Effector memory CD8-positive, alpha-beta T cell (primary cell): ENCODE measurements around the gene IQSEC1.

Experiments used
- ATAC-seq: fragments of 150-1000 bp; cut with Tn5 transposase; replicated peaks from 2 replicates; pipeline ENCODE4 v1.10.0; 2021; ENCODE audit warnings: mild to moderate bottlenecking, moderate library complexity
- DNase-seq, 3 experiments: peaks; one replicate each; pipeline ENCODE4 v3.0.0; 2021
- H3K27ac Mint-ChIP-seq, 2 donors: one replicate each; pipeline ENCODE4 v1.8.0; 2022; ENCODE audit warnings: mild to moderate bottlenecking in 2 of 2, mixed read lengths in 2 of 2, moderate library complexity in 2 of 2
- H3K27me3 Mint-ChIP-seq, 2 donors: one replicate each; pipeline ENCODE4 v1.8.0; 2022; ENCODE audit warnings: mixed read lengths in 2 of 2
- H3K36me3 Mint-ChIP-seq: one replicate; pipeline ENCODE4 v1.8.0; 2022; ENCODE audit warnings: mild to moderate bottlenecking, moderate library complexity, mixed read lengths; ENCODE audit not compliant: insufficient read depth
- H3K4me1 Mint-ChIP-seq, 2 donors: one replicate each; pipeline ENCODE4 v1.8.0; 2022; ENCODE audit warnings: low read depth in 2 of 2, mixed read lengths in 2 of 2
- H3K4me3 Mint-ChIP-seq, 2 donors: one replicate each; pipeline ENCODE4 v1.8.0; 2022; ENCODE audit warnings: mild to moderate bottlenecking in 2 of 2, mixed read lengths in 2 of 2, moderate library complexity in 2 of 2
- H3K9me3 Mint-ChIP-seq, 2 donors: one replicate each; pipeline ENCODE4 v1.8.0; 2022; ENCODE audit warnings: mixed read lengths in 2 of 2
- total RNA-seq, 9 experiments: gene quantifications; one replicate each; lab custom pipeline; 2026; lab: John Stamatoyannopoulos, UW

The IQSEC1 gene
- 18.9 to 147 (median 58.9) reads per million in 9 experiments for total RNA-seq

GRCh38 chr3:13073326-13074005 lies at the start of gene IQSEC1:
TSS of gene IQSEC1 (minus strand) at chr3:13073429. CDS start at chr3:13073014, 415 bp downstream.
- ATAC-seq (peak; percentile 77), DNase-seq (peak; percentile 57 to 77 (median 75))
- Mint-ChIP-seq H3K36me3 (peaks cover 9% of the 10 kb centered on the region), H3K27me3 (peaks cover 7 to 17% of the 10 kb centered on the region in 2 donors), H3K4me1 (peaks cover 40 to 41% of the 10 kb centered on the region in 2 donors), H3K9me3 (no peaks in the 10 kb centered on the region), H3K4me3 (peak within 1 kb of the TSS; percentile 77 to 78), H3K27ac (peak within 1 kb of the TSS; percentile 83 to 93)

DNA sequence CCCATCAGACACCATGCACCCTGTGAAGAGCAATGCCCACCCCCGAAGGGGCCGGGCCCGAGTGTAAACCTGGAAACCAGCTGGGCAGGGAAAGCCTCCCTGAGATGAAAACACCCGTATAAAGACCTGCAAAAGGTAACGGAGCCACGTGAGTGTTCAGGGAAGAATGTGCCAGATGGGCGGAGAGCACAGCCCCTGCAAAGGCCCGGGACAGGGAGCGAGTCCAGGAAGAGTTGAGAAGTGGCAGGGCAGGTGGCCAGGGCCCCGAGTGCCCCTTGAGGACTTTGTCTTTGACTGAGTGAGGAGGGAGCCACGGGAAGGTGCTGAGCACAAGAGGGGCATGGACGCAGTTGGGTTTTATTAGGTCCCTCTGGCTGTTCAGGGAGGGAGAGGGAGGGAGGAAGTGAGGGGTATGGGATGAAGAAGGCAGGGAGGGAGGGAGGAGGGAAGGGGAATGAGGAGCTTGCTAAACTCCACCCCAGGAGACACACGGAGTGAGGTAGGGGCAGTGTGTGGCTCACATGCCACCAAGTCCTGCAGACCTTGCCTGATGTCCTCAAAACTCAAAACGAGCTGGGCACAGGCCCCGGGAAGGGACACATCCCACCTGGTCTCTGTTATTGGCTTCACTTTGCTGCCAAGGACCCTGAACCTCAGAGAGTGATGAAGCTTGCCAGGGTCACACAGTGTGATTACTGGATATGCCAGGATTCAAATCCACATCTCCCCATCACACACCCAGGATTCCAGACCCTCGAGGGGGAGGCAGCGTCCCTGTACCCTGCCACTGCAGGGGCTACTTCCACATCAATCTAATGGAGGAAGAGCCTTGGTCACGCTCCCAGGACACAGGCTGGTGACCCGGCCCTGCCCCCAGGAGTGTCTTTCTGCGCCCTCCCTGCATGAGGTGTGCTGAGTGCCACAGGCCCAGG lies 49.1 kb upstream of the IQSEC1 start:
- DNase-seq = no peak
- no peaks in the 10 kb centered on the region for H3K36me3 Mint-ChIP-seq
- peaks cover 0 to 1% of the 10 kb centered on the region in 2 donors for H3K4me1 Mint-ChIP-seq
- H3K9me3 Mint-ChIP-seq = no peaks in the 10 kb centered on the region
- no peak for ATAC-seq
- peak overlapping the region in 1 of 2 donors; percentile 65 for H3K27ac Mint-ChIP-seq
- no peak overlapping the region for H3K4me3 Mint-ChIP-seq
- peaks cover 14 to 21% of the 10 kb centered on the region in 2 donors for H3K27me3 Mint-ChIP-seq

GRCh38 chr3:13121553-13122001 lies 48.3 kb upstream of the IQSEC1 start:
- Mint-ChIP-seq H3K36me3 (no peaks in the 10 kb centered on the region), H3K4me3 (no peak overlapping the region), H3K9me3 (no peaks in the 10 kb centered on the region), H3K27ac (peak overlapping the region in 1 of 2 donors; percentile 65), H3K4me1 (peaks cover 0 to 1% of the 10 kb centered on the region in 2 donors), H3K27me3 (peaks cover 19 to 27% of the 10 kb centered on the region in 2 donors)
- no peak for ATAC-seq
- DNase-seq = no peak

DNA sequence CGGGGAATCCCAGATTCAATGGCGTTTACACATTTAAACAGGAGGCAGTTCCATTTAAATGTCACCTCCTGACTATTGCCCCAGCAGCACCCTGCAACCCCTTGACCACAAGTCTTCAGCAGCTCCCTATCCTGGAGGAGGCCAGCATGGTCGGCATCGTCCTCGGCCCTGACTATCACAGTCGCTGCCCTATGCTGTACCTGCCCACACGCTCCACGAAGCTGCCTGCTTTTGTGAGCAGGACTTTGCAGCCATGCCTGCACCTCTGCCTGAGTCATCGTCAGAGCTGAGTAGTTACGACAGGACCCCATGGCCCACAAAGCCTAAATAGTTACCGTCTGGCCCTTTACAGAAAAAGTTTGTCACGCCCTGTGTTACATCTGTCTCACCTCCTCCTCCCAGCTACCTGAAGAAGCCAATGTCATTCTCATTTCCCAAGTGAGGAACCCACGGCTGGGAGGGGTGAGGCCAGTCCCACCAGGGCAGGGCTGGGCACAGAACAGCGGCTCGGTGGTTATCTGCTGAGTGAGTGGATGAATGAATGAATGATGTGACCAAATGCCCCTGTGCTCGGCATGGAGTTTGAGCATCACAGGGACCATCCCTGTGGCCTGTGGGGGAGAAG lies 47.8 kb upstream of the IQSEC1 start:
- H3K4me1 Mint-ChIP-seq = peaks cover 0 to 1% of the 10 kb centered on the region in 2 donors
- no peak overlapping the region for H3K27ac Mint-ChIP-seq
- DNase-seq (no peak), ATAC-seq (no peak)
- H3K9me3 Mint-ChIP-seq = no peaks in the 10 kb centered on the region
- H3K27me3 Mint-ChIP-seq = peaks cover 24 to 32% of the 10 kb centered on the region in 2 donors
- H3K36me3 Mint-ChIP-seq = no peaks in the 10 kb centered on the region
- H3K4me3 Mint-ChIP-seq = no peak overlapping the region

DNA sequence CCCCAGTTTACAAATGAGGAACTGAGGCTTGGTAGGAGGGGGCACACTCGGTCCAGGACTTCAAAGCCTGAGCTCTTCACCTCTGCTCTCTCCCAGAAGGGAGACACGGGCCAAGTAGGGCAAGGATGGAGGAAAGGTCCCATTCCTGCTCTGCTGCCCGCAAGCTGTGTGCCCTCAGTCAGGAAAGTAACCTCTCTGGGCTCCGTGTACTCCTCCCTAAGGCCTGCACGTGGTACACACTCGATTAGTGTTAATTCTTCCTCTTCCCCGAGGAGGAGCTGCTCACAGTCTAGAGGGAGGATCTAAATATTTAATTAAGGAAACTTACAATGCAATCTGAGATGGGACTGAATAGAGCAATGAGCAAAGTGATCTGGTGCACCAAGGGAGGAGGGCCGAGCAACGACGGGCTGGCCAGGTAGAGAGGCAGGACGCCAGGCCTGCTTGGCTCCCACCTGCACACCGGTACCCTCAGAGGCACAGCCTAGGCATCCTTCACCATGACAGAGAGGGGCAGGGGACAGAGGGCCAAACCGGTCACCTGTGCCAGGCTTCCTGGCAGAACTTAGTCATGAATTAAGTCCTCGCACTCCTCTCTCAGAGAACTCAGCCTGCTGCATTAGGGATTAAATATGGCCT lies 47.2 kb upstream of the IQSEC1 start:
- H3K27ac Mint-ChIP-seq = no peak overlapping the region
- H3K9me3 Mint-ChIP-seq = no peaks in the 10 kb centered on the region
- DNase-seq = no peak

GRCh38 chr3:13119471-13120220 lies 46.4 kb upstream of the IQSEC1 start:
- Mint-ChIP-seq H3K36me3 (no peaks in the 10 kb centered on the region), H3K4me3 (no peak overlapping the region), H3K4me1 (peaks cover 0 to 1% of the 10 kb centered on the region in 2 donors), H3K9me3 (no peaks in the 10 kb centered on the region), H3K27ac (no peak overlapping the region), H3K27me3 (peaks cover 35 to 46% of the 10 kb centered on the region in 2 donors)
- DNase-seq (no peak), ATAC-seq (no peak)

More for the DNA sequence above, 47.2 kb upstream of the IQSEC1 start:
- Mint-ChIP-seq H3K4me3 (no peak overlapping the region), H3K4me1 (peaks cover 0 to 1% of the 10 kb centered on the region in 2 donors), H3K27me3 (peaks cover 31 to 39% of the 10 kb centered on the region in 2 donors), H3K36me3 (no peaks in the 10 kb centered on the region)
- ATAC-seq = no peak

DNA sequence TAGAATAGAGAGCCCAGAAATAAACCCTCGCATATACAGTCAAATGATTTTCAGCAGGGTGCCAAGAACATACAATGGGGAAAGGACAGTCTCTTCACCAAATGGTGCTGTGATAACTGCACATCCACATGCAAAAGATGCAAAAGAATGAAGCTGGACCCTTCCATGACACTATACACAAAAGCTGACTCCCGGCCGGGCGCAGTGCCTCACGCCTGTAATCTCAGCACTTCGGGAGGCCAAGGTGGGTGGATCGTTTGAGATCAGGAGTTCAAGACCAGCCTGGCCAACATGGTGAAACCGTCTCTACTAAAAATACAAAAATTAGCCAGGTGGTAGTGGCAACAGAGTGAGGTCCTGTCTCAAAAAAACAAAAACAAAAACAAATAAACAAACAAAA lies 43.2 kb upstream of the IQSEC1 start:
- Mint-ChIP-seq H3K4me1 (peaks cover 0 to 6% of the 10 kb centered on the region in 2 donors), H3K4me3 (no peak overlapping the region), H3K9me3 (no peaks in the 10 kb centered on the region), H3K36me3 (no peaks in the 10 kb centered on the region), H3K27ac (no peak overlapping the region), H3K27me3 (peaks cover 47 to 69% of the 10 kb centered on the region in 2 donors)
- ATAC-seq (no peak), DNase-seq (no peak)

- Mint-ChIP-seq H3K27me3 (peaks cover 44 to 67% of the 10 kb centered on the region in 2 donors), H3K36me3 (no peaks in the 10 kb centered on the region), H3K4me3 (no peak overlapping the region), H3K4me1 (peaks cover 0 to 10% of the 10 kb centered on the region in 2 donors), H3K9me3 (no peaks in the 10 kb centered on the region), H3K27ac (no peak overlapping the region)
- no peak for DNase-seq
- ATAC-seq = no peak
Observed at GRCh38 chr3:13115991-13116390, 42.8 kb upstream of the IQSEC1 start.

GRCh38 chr3:13115576-13115910 lies 42.3 kb upstream of the IQSEC1 start:
- no peak for ATAC-seq
- H3K4me1 Mint-ChIP-seq = peaks cover 4 to 14% of the 10 kb centered on the region in 2 donors
- H3K27me3 Mint-ChIP-seq = peaks cover 41 to 67% of the 10 kb centered on the region in 2 donors

DNA sequence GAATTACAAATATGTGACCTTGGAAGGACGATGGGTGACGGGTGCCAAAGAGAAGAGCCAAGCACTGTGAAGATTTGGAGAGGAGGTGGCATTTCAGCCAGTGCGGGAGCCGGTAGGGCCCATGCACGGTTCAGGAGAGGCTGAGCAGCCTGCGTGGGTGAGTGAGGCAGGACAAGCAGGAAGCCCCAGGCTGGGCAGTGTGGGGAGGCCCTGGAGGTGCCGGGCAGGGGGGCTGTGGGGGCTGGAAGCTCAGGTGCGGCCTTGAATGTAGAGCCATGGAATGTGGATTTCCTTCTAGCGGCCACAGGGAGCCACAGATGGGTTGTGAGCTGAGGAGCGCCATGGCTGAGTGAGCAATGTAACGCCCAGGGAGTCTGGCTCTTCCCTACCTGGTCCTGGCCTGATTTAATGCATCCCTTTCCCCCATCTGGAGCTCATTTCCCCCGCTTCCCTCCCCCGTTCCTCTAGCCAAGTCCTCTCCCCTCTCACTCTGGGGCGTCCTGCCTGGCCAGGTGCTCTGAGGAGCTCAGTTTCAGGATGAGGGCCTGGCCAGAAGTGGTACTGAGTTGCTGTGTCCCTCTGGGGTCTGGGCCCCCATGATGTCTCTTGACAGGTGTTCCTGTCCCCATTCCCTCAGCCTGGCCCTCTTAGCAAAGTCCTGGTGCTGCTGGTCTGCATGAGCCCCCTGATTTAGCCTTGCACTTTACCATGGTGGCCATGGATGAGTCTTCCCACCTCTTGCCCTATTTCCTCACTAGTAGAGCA lies 41.8 kb upstream of the IQSEC1 start:
- Mint-ChIP-seq H3K36me3 (no peaks in the 10 kb centered on the region), H3K27me3 (peaks cover 37 to 62% of the 10 kb centered on the region in 2 donors), H3K27ac (no peak overlapping the region), H3K4me1 (peaks cover 8 to 16% of the 10 kb centered on the region in 2 donors), H3K4me3 (no peak overlapping the region), H3K9me3 (no peaks in the 10 kb centered on the region)
- DNase-seq (no peak), ATAC-seq (no peak)

More at GRCh38 chr3:13115576-13115910, 42.3 kb upstream of the IQSEC1 start:
- Mint-ChIP-seq H3K27ac (no peak overlapping the region), H3K9me3 (no peaks in the 10 kb centered on the region), H3K4me3 (no peak overlapping the region), H3K36me3 (no peaks in the 10 kb centered on the region)
- no peak for DNase-seq

DNA sequence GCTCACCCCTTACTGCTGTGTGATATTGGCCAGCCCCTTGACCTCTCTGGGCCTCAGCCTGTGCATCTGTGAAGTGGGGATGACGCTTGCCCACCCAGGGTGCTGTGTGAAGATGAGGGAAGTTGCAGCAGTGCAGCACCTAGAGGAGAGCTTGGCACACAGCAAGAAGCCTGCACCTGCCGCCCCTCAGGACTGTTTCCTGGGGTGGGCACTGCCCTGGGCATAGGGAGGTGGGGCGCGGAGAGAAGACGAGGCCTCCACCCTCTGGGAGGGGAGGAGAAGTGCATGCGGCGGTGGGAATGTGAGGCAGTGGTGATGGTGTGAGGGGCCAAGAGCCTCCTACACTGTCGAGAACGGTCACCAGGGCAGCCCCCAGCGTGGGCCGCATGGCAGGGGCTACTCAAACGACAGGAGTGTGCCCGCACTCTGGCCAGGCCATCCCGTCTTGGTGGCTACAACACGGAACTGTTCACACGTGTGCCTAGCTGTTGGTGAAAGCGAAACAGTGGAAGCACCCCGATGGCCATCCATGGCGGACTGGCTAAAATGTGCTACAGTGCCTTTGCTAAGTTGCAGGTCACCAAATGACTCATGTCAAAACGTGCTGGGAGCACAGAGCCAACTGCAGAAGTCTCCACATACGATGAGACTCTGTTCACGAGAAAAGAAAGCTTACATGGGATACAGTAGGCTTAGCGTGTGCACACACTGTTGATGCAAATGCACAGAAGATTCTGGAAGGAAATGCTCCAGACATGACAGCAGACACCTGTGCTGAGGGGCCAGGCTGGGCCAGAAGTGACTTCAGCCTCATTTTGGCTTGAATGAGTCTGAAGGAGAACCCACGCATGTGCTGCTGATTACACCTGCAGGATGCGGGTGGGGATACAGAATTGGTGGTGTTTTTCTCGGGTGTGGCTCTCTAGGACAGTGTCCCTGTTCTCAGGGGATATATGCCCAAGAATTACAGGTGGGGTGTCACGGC lies 40.4 kb upstream of the IQSEC1 start:
- Mint-ChIP-seq H3K4me1 (peaks cover 8 to 14% of the 10 kb centered on the region in 2 donors), H3K4me3 (no peak overlapping the region), H3K27ac (no peak overlapping the region), H3K36me3 (no peaks in the 10 kb centered on the region), H3K9me3 (no peaks in the 10 kb centered on the region), H3K27me3 (peaks cover 37 to 62% of the 10 kb centered on the region in 2 donors)
- DNase-seq (no peak), ATAC-seq (no peak)
